GM21576 (cell line): ENCODE results near the gene ELFN1.
"Not testable (repeated sequence)": the region's sequence is repeated elsewhere in the genome, so short reads cannot be mapped to it uniquely, and the experiment has no call there.

Experiments
- ATAC-seq: cut with Tn5 transposase; IDR thresholded peaks from one replicate; pipeline ENCODE4 v1.9.1; 2021; ENCODE audit warnings: mild to moderate bottlenecking, moderate library complexity; ENCODE audit not compliant: unreplicated experiment

ELFN1 gene

GRCh38 chr7:1707756-1708595 lies 37.9 kb downstream of the ELFN1 start:
- ATAC-seq: no peak

DNA sequence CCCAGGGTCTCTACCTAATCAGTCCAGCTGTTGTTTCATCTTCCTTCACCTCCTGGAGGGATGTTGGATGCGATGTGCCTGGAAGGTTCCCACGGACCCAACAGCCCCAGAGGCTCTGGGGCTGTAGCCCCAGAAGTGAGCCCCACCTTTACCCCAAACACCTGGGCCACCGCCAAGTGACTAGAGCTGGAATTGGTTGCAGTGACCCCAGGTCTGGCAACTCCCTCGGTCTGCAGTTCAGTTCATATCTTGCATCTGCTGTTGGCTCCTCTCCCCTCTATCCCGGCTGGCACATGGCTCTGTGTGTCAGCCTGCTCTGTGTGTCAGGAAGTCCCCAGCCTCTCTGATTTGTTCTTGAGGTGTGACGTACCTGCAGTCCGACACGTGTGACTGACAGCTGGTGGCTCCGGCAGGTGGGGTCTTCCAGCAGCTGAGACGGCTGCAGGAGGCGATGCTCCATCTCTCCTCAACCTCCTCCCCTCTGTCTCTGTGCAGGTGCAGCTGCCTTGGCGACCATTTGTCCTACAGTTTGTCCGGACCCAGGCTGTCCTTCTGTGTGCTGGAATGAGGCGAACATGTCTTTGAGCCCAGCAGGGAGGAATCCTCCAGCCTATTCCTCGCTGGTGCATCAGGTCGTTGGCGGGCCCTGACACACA lies 38.6 kb downstream of the ELFN1 start:
- ATAC-seq: no peak

- ATAC-seq: no peak
These were observed 39.2 kb downstream of the ELFN1 start for GRCh38 chr7:1709281-1709680.

DNA sequence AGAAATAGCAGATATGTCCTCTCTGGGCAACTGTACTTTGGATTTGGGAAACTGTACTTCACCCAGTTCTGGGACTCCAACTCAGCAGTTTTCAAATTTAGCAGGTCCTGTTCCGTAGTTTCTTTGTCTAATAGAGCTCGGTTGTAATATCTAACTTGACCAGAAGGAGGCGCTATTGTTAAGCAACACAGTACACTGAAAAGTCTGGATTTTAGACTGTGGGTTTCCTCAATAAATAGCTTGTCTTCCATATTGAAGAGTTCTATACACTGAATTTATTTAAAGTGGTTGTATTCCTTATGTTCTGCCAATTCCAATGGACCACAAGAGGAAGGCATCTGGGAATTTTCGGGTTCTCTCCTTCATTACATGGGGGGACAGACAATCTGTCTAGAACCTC lies 39.8 kb downstream of the ELFN1 start:
- no peak for ATAC-seq

DNA sequence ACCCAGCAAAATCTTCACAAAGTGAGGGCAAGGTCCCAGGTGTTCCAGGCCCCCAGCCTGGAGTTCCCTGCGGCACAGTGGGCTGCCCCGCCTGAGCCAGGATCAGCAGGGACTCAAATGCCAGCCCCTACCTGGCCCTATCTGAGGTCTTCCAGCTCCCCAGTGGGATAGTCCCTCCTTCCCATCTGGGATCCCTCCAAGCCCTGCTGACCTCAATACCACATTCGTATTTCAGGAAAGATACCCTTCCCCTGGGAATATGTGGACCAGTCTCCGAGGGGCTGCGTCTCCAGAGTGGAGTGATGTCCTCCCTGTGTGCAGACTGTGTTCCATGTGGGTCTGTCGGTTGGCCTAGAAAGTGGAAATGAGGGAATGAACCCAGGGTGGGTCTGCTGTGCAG lies 40.9 kb downstream of the ELFN1 start:
- ATAC-seq: no peak

DNA sequence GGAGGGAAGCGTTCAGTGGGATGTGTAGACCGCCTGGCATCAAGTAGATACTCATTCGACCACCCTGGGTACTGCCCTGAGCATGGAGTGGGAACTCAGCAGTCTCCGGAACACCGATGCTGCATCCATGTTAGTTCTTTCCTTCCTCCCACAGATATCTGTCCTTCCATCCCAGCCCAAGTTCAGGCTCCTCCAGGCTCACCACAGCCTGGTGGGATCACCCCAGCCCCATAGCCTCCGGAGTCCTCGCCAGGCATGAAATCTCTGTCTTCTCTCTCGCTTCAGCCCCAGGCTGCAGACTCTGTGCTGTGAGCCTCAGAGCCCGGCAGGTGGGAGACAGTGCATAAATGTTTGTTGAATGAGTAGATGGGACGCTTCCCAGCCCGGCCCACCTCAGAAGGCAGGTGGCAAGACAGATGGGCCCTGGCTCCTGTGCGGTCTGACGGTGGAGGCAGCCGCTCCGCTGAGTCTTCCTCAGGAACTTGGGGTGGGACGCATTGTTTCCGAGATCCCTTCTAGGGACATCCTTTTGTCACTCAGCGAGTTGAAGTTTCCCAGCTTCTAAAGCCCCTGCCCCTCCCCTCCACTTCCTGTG lies 42.9 kb downstream of the ELFN1 start:
- ATAC-seq: no peak

- ATAC-seq: no peak
These were observed 43.7 kb downstream of the ELFN1 start for GRCh38 chr7:1713502-1714484.

GRCh38 chr7:1714583-1715330 lies 44.7 kb downstream of the ELFN1 start:
- ATAC-seq: no peak

GRCh38 chr7:1715331-1715625 lies 45.2 kb downstream of the ELFN1 start:
- ATAC-seq: no peak

DNA sequence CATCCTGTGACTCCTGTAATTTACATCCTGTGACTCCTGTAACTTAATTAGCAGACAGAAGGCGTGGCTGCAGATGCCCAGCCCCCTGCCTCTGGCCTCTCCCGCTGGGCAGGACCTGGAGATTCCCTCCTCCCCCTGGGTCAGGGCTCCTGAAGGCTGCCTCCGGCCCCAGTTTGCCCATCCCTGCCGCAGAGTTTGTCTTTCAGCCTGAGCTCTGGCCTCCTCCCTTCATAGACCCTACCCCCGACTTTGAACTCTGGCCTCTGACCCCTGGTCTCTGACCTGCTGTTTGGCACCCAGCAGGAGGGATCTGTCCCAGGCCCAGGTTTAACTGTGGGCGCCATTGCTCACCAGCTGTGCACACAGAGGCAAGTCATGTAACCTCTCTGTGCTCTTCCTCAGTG lies 45.6 kb downstream of the ELFN1 start:
- ATAC-seq: no peak

GRCh38 chr7:1716263-1717094 lies 46.4 kb downstream of the ELFN1 start:
- no peak for ATAC-seq

DNA sequence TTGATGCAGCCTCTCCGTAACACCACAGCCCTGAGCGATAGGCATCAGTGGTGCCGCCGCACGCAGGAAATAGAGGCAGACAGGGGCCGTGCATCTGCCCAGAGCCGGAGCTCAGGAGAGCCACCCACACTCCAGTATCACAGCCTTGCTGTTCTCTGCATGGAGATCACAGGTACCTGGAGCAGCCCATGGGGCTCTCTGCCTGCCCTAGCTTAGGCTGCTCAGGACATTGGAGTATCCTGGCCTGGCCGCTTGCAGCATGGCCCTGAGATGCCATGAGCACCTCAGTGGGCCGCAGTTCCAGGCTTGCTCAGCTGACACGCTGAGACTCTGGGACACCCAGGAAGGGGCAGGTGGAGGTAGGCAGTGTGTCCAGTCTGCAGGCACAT lies 47.0 kb downstream of the ELFN1 start:
- ATAC-seq: no peak

- no peak for ATAC-seq
These were observed 48.0 kb downstream of the ELFN1 start for GRCh38 chr7:1717903-1718676.

- ATAC-seq: not testable (repeated sequence)
These were observed 48.8 kb downstream of the ELFN1 start for GRCh38 chr7:1718850-1719249.

DNA sequence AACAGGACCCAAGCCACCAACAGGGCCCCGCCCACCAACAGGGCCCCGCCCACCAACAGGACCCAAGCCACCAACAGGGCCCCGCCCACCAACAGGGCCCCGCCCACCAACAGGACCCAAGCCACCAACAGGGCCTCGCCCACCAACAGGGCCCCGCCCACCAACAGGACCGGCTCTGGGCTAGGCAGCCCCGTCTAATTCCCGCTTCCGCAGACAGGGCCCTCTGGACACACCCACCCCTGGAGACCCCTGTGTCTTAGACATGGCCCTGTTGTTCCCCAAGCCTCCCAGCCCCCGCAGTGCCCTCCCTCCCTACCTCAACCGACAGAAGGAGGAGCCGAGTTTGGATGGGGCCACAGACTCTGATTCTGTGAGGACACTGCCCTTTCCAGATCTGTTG lies 49.2 kb downstream of the ELFN1 start:
- not testable (repeated sequence) for ATAC-seq

DNA sequence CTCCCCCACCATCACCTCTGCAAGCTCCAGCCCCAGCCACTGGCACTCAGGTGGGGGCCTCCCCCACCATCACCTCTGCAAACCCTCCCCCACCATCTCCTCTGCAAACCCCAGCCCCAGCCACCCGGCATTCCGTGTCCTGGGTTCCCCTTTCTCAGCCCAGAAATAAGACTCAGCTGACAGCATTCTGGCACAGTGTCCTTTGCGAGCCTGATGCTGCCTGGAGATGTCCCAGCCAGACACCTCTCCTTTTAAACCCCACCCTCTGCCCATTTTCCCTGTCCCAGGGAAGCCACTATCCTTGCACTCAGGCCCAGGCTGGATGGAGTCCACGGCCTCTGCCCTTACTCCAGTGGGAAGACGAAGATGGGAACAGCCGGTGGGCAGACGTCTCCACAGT lies 49.8 kb downstream of the ELFN1 start:
- no peak for ATAC-seq

DNA sequence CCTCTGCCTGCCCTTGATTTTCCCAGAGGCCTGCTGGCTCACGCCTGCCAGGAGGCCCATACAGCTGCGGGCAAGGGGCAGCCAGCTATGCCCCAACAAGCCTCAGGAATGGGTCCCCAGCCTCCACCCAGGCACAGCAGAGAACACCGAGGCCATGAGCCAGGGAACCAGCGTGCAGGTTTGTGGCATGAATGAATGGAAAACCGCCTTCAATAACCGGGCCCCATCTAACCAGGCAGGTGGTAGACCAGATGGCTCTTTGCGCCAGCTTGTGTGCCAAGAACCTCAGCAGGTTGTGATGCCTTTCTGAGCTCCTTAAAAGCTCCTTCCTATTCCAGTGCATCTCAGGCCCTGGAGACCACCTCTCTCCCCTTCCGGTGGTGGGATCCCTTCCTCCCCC lies 50.2 kb downstream of the ELFN1 start:
- no peak for ATAC-seq

DNA sequence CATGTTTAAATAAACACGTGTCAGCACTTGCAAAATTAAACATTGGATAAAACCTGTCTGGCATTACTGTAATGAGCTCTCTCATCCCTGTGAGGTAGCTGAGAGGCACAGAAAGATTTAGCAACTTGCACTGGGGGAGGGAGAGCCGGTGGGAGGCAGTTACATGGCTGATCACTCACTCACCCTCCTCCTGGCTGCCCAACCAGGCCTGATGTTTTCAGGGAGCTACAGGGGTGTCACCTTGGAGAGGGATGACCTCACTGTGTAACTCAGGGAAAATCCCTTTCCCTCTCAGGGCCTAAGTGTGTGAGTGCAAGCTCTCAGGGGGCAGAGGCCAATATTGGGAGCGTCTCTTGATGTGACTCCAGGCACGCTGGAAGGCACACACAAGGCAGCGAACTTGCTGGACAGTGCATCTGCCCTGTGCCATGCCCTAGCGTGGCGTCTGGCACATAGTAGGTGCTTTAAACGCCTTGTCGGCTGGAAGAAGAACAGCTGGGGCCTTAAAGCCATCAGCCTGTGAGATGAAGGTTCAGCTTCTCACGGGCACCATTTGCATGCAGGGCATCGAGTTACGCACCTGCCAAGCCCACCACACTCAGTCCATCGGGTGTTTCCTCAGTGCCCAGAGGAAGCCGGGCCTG lies 51.1 kb downstream of the ELFN1 start:
- no peak for ATAC-seq
